ENCODE data around the gene NR0B2.

NR0B2 gene

GRCh38 chr1:26913754-26914619, at the start of gene NR0B2:
Gene NR0B2, minus strand, starts transcription at chr1:26913975. Its CDS starts 35 bp downstream, at chr1:26913940.
- no peak for TF ChIP-seq GATA3 (IDR thresholded peaks at IDR 0.05; ENCODE audit: low read depth, low read length)
- no peak for TF ChIP-seq GATA2 (IDR thresholded peaks at IDR 0.05; ENCODE audit: low read depth, low read length)

- TF ChIP-seq GATA3 (IDR thresholded peaks at IDR 0.05; ENCODE audit: low read depth, low read length) = no peak
These were observed 48.1 kb upstream of the NR0B2 start for GRCh38 chr1:26961826-26962225.

GRCh38 chr1:26960625-26960966, 46.8 kb upstream of the NR0B2 start:
- TF ChIP-seq GATA3 (IDR thresholded peaks at IDR 0.05; ENCODE audit: low read depth, low read length) (no peak), GATA2 (IDR thresholded peaks at IDR 0.05; ENCODE audit: low read depth, low read length) (no peak)

GRCh38 chr1:26959722-26960624, 46.2 kb upstream of the NR0B2 start, which contains the start of gene KDF1:
Gene KDF1, minus strand, starts transcription at chr1:26960468. Its CDS starts 8,088 bp downstream, at chr1:26952380.
- TF ChIP-seq GATA2 (IDR thresholded peaks at IDR 0.05; ENCODE audit: low read depth, low read length) = no peak
- no peak for TF ChIP-seq GATA3 (IDR thresholded peaks at IDR 0.05; ENCODE audit: low read depth, low read length)

GRCh38 chr1:26959270-26959669, 45.5 kb upstream of the NR0B2 start:
- TF ChIP-seq GATA2 (IDR thresholded peaks at IDR 0.05; ENCODE audit: low read depth, low read length) (no peak), GATA3 (IDR thresholded peaks at IDR 0.05; ENCODE audit: low read depth, low read length) (no peak)

- TF ChIP-seq GATA3 (IDR thresholded peaks at IDR 0.05; ENCODE audit: low read depth, low read length) (no peak), GATA2 (IDR thresholded peaks at IDR 0.05; ENCODE audit: low read depth, low read length) (no peak)
These were observed 43.5 kb upstream of the NR0B2 start for GRCh38 chr1:26957306-26957705.

GRCh38 chr1:26956321-26956720, 42.5 kb upstream of the NR0B2 start:
- TF ChIP-seq GATA3 (IDR thresholded peaks at IDR 0.05; ENCODE audit: low read depth, low read length) (no peak), GATA2 (IDR thresholded peaks at IDR 0.05; ENCODE audit: low read depth, low read length) (no peak)

GRCh38 chr1:26953374-26953773, 39.6 kb upstream of the NR0B2 start:
- TF ChIP-seq GATA2 (IDR thresholded peaks at IDR 0.05; ENCODE audit: low read depth, low read length) (no peak), GATA3 (IDR thresholded peaks at IDR 0.05; ENCODE audit: low read depth, low read length) (no peak)

- TF ChIP-seq GATA3 (IDR thresholded peaks at IDR 0.05; ENCODE audit: low read depth, low read length) (no peak), GATA2 (IDR thresholded peaks at IDR 0.05; ENCODE audit: low read depth, low read length) (no peak)
These were observed 38.2 kb upstream of the NR0B2 start for GRCh38 chr1:26951821-26952497.

GRCh38 chr1:26951216-26951615, 37.4 kb upstream of the NR0B2 start:
- TF ChIP-seq GATA2 (IDR thresholded peaks at IDR 0.05; ENCODE audit: low read depth, low read length) = no peak

- TF ChIP-seq GATA3 (IDR thresholded peaks at IDR 0.05; ENCODE audit: low read depth, low read length) (no peak), GATA2 (IDR thresholded peaks at IDR 0.05; ENCODE audit: low read depth, low read length) (no peak)
These were observed 36.8 kb upstream of the NR0B2 start for GRCh38 chr1:26950602-26951001.

GRCh38 chr1:26949926-26950319, 36.1 kb upstream of the NR0B2 start:
- TF ChIP-seq GATA3 (IDR thresholded peaks at IDR 0.05; ENCODE audit: low read depth, low read length) = no peak

- TF ChIP-seq GATA2 (IDR thresholded peaks at IDR 0.05; ENCODE audit: low read depth, low read length) (no peak), GATA3 (IDR thresholded peaks at IDR 0.05; ENCODE audit: low read depth, low read length) (no peak)
These were observed 35.6 kb upstream of the NR0B2 start for GRCh38 chr1:26949266-26949925.

- TF ChIP-seq GATA2 (IDR thresholded peaks at IDR 0.05; ENCODE audit: low read depth, low read length) (no peak), GATA3 (IDR thresholded peaks at IDR 0.05; ENCODE audit: low read depth, low read length) (no peak)
These were observed 32.5 kb upstream of the NR0B2 start for GRCh38 chr1:26946270-26946669.

All from SH-SY5Y (cell line).